Measurements from ENCODE around the gene SMC1B. TPM values are rescaled to one million over a fixed set of nuclear protein-coding genes. Genes with fewer than 3 reads are reported as not detected.

The SMC1B gene
- total RNA-seq, 1 donor from 2014 or later: not detected

DNA sequence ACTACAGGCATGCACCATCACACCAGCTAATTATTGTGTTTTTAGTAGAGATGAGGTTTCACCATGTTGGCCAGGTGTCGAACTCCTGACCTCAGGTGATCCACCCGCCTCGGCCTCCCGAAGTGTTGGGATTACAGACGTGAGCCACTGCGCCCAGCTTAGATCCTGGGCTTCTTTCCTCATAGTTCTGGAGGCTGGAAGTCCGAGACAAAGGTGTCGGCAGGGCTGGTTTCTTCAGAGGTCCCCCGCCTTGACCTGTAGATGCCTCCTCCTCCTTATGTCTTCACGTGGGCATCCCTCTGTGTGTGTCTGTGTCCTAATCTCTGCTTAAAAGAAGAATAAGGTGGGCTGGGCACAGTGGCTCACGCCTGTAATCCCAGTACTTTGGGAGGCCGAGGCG lies 45.1 kb upstream of the SMC1B start:
- H3K36me3 ChIP-seq (ENCODE audit: control insufficient read depth, insufficient read depth, low read length): no peaks in the 10 kb centered on the region
- no peak overlapping the region for H3K4me3 ChIP-seq (ENCODE audit: low read depth, low read length)
- TF ChIP-seq, protein P1, sequence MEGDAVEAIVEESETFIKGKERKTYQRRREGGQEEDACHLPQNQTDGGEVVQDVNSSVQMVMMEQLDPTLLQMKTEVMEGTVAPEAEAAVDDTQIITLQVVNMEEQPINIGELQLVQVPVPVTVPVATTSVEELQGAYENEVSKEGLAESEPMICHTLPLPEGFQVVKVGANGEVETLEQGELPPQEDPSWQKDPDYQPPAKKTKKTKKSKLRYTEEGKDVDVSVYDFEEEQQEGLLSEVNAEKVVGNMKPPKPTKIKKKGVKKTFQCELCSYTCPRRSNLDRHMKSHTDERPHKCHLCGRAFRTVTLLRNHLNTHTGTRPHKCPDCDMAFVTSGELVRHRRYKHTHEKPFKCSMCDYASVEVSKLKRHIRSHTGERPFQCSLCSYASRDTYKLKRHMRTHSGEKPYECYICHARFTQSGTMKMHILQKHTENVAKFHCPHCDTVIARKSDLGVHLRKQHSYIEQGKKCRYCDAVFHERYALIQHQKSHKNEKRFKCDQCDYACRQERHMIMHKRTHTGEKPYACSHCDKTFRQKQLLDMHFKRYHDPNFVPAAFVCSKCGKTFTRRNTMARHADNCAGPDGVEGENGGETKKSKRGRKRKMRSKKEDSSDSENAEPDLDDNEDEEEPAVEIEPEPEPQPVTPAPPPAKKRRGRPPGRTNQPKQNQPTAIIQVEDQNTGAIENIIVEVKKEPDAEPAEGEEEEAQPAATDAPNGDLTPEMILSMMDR (IDR thresholded peaks at IDR 0.05; ENCODE audit: insufficient read depth, low read length, severe bottlenecking): no peak
- FAIRE-seq: no peak
- no peaks in the 10 kb centered on the region for H3K27me3 ChIP-seq (ENCODE audit: control insufficient read depth, insufficient read depth, low read length)
- no peak for DNase-seq (ENCODE audit: low read depth)

DNA sequence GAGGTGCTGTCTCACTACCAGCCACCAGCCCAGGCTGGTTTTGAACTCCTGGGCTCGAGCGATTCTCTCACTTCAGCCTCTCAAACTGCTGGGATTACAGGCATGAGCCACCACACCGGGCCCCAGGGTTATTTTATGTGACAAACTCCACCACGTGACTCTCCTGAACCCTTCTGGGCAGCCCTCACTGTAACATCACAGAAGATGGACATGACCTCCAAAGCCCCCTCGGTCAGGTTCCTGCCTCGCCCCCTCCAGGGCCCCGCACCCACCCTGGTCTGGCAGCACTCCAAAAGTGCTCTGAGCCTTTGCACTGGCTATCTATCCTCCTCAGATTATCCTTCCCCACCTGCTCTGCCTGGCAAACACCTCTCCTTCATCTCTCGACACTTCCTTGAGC lies 43.4 kb upstream of the SMC1B start:
- no peaks in the 10 kb centered on the region for H3K27me3 ChIP-seq (ENCODE audit: control insufficient read depth, insufficient read depth, low read length)
- H3K36me3 ChIP-seq (ENCODE audit: control insufficient read depth, insufficient read depth, low read length): no peaks in the 10 kb centered on the region
- FAIRE-seq (no peak), DNase-seq (ENCODE audit: low read depth) (no peak)
- no peak overlapping the region for H3K4me3 ChIP-seq (ENCODE audit: low read depth, low read length)
- TF ChIP-seq, protein P1 (IDR thresholded peaks at IDR 0.05; ENCODE audit: insufficient read depth, low read length, severe bottlenecking): no peak

DNA sequence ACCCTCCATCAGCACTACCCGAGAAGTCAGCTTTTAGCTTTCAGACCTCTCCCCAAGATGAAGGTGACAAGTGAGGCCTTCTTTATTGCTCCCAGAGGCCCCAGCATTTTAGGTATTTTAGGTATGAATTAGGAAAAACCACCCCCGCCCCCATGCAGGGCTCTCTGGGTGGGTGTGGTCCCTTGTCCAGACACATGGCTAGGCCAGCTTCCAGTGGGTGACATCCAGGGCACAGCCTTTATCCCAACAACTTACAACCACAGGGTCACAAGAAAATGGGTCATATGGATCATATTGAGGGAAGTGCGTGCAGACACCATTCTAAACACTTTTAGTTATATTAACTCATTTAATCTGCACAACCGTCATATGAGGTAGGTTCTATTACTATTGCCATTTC lies 42.2 kb upstream of the SMC1B start:
- no peak for FAIRE-seq
- TF ChIP-seq, protein P1 (IDR thresholded peaks at IDR 0.05; ENCODE audit: insufficient read depth, low read length, severe bottlenecking): no peak
- H3K4me3 ChIP-seq (ENCODE audit: low read depth, low read length): no peak overlapping the region
- no peaks in the 10 kb centered on the region for H3K36me3 ChIP-seq (ENCODE audit: control insufficient read depth, insufficient read depth, low read length)
- DNase-seq (ENCODE audit: low read depth): no peak
- no peaks in the 10 kb centered on the region for H3K27me3 ChIP-seq (ENCODE audit: control insufficient read depth, insufficient read depth, low read length)

DNA sequence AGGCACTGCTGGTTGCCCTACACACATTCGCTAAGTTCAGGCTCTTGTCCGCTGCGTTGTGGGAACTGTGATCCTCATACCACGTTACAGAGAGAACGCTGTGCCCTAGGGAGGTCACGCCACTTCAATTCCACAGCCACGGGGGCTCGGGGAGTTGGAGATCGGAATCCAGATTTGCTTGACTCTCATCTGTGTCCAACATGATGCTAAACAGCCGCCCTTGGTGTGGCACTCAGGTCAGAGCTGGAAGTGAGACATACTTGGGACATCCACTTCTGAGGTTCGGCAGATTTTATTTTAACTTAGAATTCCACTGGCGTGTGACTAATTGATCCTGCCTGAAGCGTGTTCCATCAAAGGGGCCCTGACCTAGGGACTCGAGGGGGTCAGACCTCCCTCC lies 41.8 kb upstream of the SMC1B start:
- H3K4me3 ChIP-seq (ENCODE audit: low read depth, low read length): no peak overlapping the region
- no peak for DNase-seq (ENCODE audit: low read depth)
- TF ChIP-seq, protein P1 (IDR thresholded peaks at IDR 0.05; ENCODE audit: insufficient read depth, low read length, severe bottlenecking): no peak
- no peaks in the 10 kb centered on the region for H3K27me3 ChIP-seq (ENCODE audit: control insufficient read depth, insufficient read depth, low read length)
- H3K36me3 ChIP-seq (ENCODE audit: control insufficient read depth, insufficient read depth, low read length): no peaks in the 10 kb centered on the region
- FAIRE-seq: no peak

DNA sequence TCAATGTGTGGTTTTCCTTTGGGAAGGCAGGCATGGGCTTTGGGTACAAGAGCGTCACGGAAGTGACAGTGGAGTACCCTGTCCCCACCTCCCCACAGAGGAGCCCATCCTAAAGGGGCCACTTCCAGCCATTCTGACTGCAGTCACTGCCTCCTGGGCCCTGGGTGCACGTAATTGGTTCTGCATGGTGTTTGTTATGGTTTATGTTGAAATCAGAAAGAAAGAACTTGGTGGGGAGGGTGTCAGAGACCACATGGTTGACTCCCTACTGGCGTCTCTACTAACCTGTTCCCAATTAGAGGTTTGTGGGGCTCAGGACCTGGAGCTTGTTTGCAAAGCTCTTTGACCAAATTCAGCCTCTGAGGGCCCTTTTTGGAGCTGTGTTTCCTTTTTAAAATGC lies 40.9 kb upstream of the SMC1B start:
- no peak for FAIRE-seq
- Histone ChIP-seq H3K36me3 (ENCODE audit: control insufficient read depth, insufficient read depth, low read length) (no peaks in the 10 kb centered on the region), H3K27me3 (ENCODE audit: control insufficient read depth, insufficient read depth, low read length) (no peaks in the 10 kb centered on the region), H3K4me3 (ENCODE audit: low read depth, low read length) (no peak overlapping the region)
- TF ChIP-seq, protein P1 (IDR thresholded peaks at IDR 0.05; ENCODE audit: insufficient read depth, low read length, severe bottlenecking): no peak
- no peak for DNase-seq (ENCODE audit: low read depth)

DNA sequence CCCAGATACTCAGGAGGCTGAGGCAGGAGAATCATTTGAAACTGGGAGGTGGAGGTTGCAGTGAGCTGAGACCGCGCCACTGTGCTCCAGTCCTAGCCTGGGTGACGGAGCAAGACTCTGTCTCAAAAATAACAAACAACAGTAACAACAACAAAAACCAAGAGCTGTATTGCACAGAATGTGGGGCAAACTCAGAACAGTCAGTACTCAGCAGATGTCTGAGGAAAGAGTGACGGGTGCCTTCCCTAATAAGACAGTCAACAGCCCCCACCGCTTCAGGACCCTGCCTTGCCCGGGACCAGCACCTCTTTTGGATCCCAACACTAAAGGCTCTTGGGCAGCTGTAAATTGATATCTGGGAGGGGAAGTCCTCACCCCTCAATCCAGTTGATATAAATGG lies 40.4 kb upstream of the SMC1B start:
- TF ChIP-seq, protein P1 (IDR thresholded peaks at IDR 0.05; ENCODE audit: insufficient read depth, low read length, severe bottlenecking): no peak
- Histone ChIP-seq H3K4me3 (ENCODE audit: low read depth, low read length) (no peak overlapping the region), H3K36me3 (ENCODE audit: control insufficient read depth, insufficient read depth, low read length) (no peaks in the 10 kb centered on the region), H3K27me3 (ENCODE audit: control insufficient read depth, insufficient read depth, low read length) (no peaks in the 10 kb centered on the region)
- FAIRE-seq (no peak), DNase-seq (ENCODE audit: low read depth) (no peak)

Measured in bronchial epithelial cell (primary cell).